Activated T-cell treated with anti-CD3 and anti-CD28 coated beads, Interleukin-2, amount 50 U/mL, for 4 hours (primary cell): Measurements from ENCODE around the gene GCDH. TPM values are rescaled to one million over a fixed set of nuclear protein-coding genes. Genes with fewer than 3 reads are reported as not detected.

Experiments
- ATAC-seq, 2 donors: fragments of 200-7000 bp; cut with Tn5 transposase; one replicate each; pipeline ENCODE4 v1.10.0; 2021
- DNase-seq: peaks from one replicate; pipeline ENCODE4 v3.0.0-alpha.2; 2020
- H3K27me3 Mint-ChIP-seq: one replicate; pipeline ENCODE4 v1.8.0; 2021; ENCODE audit warnings: low read depth, mixed read lengths
- H3K36me3 Mint-ChIP-seq: one replicate; pipeline ENCODE4 v1.8.0; 2022; ENCODE audit warnings: mixed read lengths; ENCODE audit not compliant: insufficient read depth
- H3K4me1 Mint-ChIP-seq: one replicate; pipeline ENCODE4 v1.8.0; 2021; ENCODE audit warnings: low read depth, mixed read lengths
- H3K4me3 Mint-ChIP-seq: one replicate; pipeline ENCODE4 v1.8.0; 2021; ENCODE audit warnings: mild to moderate bottlenecking, moderate library complexity, mixed read lengths
- H3K9me3 Mint-ChIP-seq: one replicate; pipeline ENCODE4 v1.8.0; 2021; ENCODE audit warnings: mixed read lengths
- total RNA-seq, 3 donors: library from RNA; stranded (reverse); gene quantifications; one replicate each; pipeline ENCODE4 v1.2.1, GENCODE V29; 2021

The GCDH gene
- total RNA-seq, 3 donors from 2014 or later = 60.1 to 85.8 (median 72.8) TPM

DNA sequence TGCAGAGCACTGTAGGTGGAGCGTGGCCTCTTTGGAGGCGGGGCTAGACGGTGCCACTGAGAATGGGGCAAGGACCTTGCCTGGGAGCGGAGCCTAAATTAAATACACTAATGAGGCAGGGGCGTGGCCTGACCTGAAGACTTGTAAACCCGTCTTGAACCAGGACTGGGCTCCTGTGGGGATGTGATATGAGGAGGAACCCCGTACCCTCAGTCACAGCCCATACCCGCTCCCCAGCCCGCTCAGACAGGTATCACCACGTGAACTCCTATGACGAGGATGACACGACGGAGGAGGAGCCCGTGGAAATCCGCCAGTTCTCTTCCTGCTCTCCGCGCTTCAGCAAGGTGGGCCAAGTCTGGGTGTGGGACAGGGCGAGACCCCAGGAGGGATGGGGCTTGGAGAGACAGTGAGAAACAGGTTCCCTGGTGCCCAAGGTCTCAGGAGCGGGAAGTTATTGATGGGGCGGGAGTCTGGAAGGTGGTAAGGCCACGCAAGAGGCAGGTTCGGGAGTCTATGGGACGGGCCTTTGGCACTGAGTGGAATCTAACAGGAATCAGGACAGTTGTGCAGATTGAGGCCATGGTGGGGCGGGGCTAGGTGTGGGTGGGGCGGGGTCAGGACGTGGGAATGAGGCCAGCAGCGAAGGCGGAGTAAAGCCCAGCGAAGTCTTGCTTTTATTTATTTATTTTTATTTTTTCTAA, 24.4 kb upstream of the GCDH start:
- no peak for ATAC-seq
- Mint-ChIP-seq H3K27me3 (peaks cover 11% of the 10 kb centered on the region), H3K4me1 (peaks cover 7% of the 10 kb centered on the region), H3K36me3 (no peaks in the 10 kb centered on the region), H3K9me3 (no peaks in the 10 kb centered on the region), H3K4me3 (peak overlapping the region; percentile 67)
- DNase-seq = no peak

DNA sequence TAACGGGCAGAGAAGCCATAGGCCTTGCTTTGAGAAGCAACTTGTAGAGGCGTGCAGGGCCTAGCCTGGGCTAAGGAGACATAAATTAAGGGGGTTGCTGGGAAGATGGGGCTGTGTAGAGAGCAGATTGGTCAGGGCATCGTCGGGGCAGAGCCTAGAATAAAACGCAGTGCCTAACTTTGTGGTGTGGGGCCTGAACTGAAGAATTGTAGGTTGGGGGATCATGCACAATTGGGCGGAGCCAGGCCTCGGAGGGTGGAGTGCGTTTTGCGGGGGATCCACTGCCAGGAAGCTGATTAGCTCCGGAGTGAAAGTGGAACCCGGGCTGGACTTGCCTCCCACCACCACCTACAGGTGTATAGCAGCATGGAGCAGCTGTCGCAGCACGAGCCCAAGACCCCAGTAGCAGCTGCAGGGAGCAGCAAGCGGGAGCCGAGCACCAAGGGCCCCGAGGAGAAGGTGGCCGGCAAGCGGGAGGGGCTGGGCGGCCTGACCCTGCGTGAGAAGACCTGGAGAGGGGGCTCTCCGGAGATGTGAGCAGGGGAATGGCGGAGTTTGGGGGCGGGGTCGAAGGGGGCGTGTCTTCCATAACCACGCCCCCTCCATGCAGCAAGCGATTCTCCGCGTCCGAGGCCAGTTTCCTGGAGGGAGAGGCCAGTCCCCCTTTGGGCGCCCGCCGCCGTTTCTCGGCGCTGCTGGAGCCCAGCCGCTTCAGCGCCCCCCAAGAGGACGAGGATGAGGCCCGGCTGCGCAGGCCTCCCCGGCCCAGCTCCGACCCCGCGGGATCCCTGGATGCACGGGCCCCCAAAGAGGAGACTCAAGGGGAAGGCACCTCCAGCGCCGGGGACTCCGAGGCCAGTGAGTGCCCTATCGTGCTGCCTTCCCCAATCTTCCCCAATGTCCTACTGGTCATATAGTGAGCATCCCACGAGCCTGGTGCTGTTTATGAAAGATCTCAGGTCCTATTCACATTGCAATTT, 23.6 kb upstream of the GCDH start:
- Mint-ChIP-seq H3K9me3 (no peaks in the 10 kb centered on the region), H3K4me3 (peak overlapping the region; percentile 67), H3K4me1 (peaks cover 7% of the 10 kb centered on the region), H3K36me3 (peaks cover 3% of the 10 kb centered on the region), H3K27me3 (peaks cover 11% of the 10 kb centered on the region)
- DNase-seq = peak; percentile 51
- peak; percentile 80 to 87 for ATAC-seq

DNA sequence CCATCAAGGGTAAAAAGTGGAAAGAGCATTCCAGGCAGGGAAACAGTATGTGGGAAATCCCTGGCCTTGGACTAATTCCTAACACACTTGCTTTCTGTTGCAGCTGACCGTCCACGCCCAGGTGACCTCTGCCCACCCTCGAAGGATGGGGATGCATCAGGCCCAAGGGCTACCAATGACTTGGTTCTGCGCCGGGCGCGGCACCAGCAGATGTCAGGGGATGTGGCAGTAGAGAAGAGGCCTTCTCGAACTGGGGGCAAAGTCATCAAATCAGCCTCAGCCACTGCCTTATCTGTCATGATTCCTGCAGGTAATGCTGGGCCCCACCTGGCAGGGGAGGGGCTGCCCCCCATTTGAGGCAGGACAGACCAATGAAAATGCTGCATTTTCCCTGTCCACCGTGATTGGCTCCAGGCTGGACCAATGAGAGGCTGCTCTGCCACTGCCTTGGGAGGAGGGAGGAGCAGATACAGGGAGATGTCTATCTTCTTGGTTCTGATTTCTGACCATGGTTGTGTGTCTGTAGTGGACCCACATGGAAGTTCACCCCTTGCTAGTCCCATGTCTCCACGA, 22.3 kb upstream of the GCDH start:
- peaks cover 11% of the 10 kb centered on the region for H3K27me3 Mint-ChIP-seq
- no peak for ATAC-seq
- H3K9me3 Mint-ChIP-seq = no peaks in the 10 kb centered on the region
- H3K4me3 Mint-ChIP-seq = peak overlapping the region; percentile 29
- peaks cover 7% of the 10 kb centered on the region for H3K4me1 Mint-ChIP-seq
- peaks cover 3% of the 10 kb centered on the region for H3K36me3 Mint-ChIP-seq
- no peak for DNase-seq

DNA sequence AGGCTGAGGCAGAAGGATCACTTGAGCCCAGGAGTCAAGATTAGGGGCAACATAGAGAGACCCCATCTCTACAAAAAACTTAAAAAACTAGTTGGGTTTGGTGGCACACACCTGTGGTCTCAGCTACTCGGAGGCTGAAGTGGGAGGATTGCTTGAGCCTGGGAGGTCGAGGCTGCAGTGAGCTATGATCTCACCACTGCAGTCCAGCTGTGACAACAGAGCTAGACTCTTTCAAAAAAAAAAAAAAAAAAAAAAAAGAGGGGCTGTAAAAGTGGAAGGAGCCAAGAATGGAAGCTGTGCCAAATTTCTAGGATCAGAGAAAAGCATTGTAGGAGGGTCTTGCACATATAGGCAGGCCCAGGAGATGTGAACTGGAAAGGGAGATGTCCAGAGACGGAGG, 19.3 kb upstream of the GCDH start:
- no peak for ATAC-seq
- H3K4me3 Mint-ChIP-seq = no peak overlapping the region
- peaks cover 7% of the 10 kb centered on the region for H3K36me3 Mint-ChIP-seq
- no peaks in the 10 kb centered on the region for H3K9me3 Mint-ChIP-seq
- DNase-seq = no peak
- H3K4me1 Mint-ChIP-seq = peaks cover 6% of the 10 kb centered on the region
- peaks cover 5% of the 10 kb centered on the region for H3K27me3 Mint-ChIP-seq

DNA sequence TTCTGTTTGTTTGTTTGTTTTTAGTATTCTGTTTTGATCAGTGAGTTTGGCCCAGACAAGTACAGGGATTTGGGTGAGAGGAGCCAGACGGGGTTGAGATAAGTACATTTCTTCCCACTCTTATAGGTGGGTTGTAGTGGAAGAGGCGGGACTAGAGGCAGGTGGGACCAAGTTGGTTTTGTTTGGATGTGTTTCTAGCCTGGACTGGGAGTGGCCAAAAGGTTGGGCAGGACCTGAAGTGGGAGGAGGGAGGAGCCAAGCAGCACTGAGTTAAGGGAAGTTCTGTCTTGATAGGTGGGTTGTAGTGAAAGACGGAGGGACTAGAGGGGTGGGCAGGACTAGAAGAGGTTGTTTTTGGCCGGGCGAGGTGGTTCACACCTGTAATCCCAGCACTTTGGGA, 18.7 kb upstream of the GCDH start:
- no peak for ATAC-seq
- DNase-seq = no peak
- peaks cover 1% of the 10 kb centered on the region for H3K4me1 Mint-ChIP-seq
- peaks cover 9% of the 10 kb centered on the region for H3K36me3 Mint-ChIP-seq
- peaks cover 3% of the 10 kb centered on the region for H3K27me3 Mint-ChIP-seq
- no peaks in the 10 kb centered on the region for H3K9me3 Mint-ChIP-seq
- H3K4me3 Mint-ChIP-seq = no peak overlapping the region

DNA sequence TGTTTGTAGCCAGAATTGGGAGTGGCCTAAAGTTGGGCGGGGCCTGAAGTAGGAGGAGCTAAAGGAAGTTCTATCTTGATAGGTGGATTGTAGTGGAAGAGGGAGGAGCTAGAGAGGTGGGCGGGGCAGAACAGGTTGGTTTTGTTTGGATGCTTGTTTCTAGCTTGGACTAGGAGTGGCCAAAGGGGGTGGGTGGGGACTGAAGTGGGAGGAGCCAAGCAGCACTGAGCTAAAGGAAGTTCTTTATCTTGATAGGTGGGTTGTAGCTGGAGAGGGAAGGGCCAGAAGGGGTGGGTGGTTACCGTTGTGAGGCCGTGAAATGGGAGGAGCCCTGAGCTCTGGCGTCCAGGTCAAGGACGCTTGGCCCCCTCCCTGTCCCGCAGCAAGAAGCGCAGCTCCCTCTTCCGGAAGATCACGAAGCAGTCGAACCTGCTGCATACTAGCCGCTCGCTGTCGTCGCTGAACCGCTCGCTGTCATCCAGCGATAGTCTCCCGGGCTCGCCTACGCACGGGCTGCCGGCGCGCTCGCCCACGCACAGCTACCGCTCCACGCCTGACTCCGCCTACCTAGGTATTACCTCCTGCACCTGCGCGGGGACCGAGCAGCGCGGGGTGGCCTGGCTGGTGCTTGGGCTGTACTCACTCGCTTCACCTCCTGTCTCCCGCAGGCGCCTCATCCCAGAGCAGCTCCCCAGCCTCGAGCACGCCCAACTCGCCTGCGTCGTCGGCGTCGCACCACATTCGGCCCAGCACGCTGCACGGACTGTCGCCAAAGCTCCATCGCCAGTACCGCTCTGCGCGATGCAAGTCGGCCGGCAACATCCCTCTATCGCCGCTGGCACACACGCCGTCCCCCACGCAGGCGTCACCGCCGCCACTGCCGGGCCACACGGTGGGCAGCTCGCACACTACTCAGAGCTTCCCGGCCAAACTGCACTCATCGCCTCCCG, 17.7 kb upstream of the GCDH start:
- Mint-ChIP-seq H3K4me1 (no peaks in the 10 kb centered on the region), H3K4me3 (no peak overlapping the region), H3K36me3 (peaks cover 12% of the 10 kb centered on the region), H3K9me3 (no peaks in the 10 kb centered on the region), H3K27me3 (peaks cover 1% of the 10 kb centered on the region)
- DNase-seq = peak; percentile 62
- ATAC-seq = peak; percentile 77 to 82

DNA sequence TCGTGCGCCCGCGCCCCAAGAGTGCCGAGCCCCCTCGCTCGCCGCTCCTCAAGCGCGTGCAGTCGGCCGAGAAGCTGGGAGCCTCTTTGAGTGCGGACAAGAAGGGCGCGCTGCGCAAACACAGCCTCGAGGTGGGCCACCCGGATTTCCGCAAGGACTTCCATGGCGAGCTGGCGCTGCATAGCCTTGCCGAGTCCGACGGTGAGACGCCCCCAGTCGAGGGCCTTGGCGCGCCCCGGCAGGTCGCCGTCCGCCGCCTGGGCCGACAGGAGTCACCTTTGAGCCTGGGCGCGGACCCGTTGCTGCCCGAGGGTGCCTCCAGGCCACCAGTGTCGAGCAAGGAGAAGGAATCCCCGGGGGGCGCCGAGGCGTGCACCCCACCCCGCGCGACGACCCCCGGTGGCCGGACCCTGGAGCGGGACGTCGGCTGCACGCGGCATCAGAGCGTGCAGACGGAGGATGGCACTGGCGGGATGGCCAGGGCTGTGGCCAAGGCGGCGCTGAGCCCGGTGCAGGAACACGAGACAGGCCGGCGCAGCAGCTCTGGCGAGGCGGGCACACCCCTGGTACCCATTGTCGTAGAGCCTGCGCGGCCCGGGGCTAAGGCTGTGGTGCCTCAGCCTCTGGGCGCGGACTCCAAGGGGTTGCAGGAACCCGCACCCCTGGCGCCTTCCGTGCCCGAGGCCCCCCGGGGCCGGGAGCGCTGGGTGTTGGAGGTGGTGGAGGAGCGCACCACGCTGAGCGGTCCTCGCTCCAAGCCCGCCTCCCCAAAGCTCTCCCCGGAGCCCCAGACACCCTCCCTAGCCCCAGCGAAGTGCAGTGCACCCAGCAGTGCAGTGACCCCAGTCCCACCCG, 16.8 kb upstream of the GCDH start:
- ATAC-seq (no peak), DNase-seq (no peak)
- H3K9me3 Mint-ChIP-seq = no peaks in the 10 kb centered on the region
- peaks cover 12% of the 10 kb centered on the region for H3K36me3 Mint-ChIP-seq
- no peaks in the 10 kb centered on the region for H3K4me1 Mint-ChIP-seq
- no peaks in the 10 kb centered on the region for H3K27me3 Mint-ChIP-seq
- H3K4me3 Mint-ChIP-seq = no peak overlapping the region

DNA sequence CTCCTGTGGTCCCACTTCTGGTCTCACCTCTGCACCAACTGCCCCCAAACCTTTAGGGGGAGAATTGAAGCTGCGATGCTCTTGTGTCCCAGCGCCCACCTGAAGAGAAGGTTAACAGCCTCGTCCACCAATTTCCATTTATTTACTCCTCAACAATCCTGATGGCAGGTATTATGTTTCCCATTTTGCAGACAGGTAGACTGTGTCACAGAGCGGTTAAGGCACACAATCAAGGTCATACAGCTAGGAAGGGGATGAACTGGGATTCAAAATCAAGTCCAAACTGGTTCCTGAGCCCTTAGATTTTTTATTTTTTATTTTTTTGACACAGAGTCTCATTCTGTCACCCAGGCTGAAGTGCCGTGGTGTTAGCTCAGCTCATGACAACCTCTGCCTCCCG, 15.9 kb upstream of the GCDH start:
- DNase-seq = no peak
- Mint-ChIP-seq H3K27me3 (no peaks in the 10 kb centered on the region), H3K4me3 (no peak overlapping the region), H3K4me1 (peaks cover 5% of the 10 kb centered on the region), H3K9me3 (no peaks in the 10 kb centered on the region), H3K36me3 (peaks cover 12% of the 10 kb centered on the region)
- no peak for ATAC-seq

DNA sequence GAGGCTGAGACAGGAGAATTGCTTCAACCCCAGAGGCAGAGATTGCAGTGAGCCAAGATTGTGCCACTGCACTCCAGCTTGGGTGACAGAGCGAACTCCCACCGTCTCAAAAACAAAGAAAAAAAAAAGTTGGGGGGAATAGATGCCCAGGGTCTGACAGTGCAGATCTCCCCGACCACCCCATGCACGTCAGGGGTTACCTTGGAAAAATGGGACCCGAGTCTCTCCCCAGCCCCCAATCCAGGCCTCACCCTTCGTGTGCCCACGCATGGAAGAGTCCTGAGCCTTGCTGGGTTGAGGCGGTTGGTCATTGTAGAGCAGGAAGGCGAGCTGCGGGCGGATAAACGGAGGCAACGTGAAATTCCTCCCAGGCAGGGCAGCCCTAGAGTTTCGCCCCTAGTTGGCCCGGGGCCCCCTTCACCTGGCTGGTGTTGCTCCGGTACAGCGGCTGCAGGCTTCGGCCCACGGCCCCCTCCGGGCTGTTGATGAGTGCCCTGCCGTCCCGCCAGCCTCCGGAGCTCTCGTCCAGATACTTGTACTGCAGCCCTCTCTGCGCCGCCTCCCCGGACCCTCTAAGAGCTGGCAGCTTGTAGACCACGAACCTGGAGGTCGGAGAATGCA, 10.3 kb upstream of the GCDH start:
- no peaks in the 10 kb centered on the region for H3K9me3 Mint-ChIP-seq
- no peaks in the 10 kb centered on the region for H3K27me3 Mint-ChIP-seq
- H3K36me3 Mint-ChIP-seq = peaks cover 4% of the 10 kb centered on the region
- H3K4me3 Mint-ChIP-seq = peak overlapping the region; percentile 86
- ATAC-seq (peak; percentile 1 to 4), DNase-seq (no peak)
- peaks cover 21% of the 10 kb centered on the region for H3K4me1 Mint-ChIP-seq

DNA sequence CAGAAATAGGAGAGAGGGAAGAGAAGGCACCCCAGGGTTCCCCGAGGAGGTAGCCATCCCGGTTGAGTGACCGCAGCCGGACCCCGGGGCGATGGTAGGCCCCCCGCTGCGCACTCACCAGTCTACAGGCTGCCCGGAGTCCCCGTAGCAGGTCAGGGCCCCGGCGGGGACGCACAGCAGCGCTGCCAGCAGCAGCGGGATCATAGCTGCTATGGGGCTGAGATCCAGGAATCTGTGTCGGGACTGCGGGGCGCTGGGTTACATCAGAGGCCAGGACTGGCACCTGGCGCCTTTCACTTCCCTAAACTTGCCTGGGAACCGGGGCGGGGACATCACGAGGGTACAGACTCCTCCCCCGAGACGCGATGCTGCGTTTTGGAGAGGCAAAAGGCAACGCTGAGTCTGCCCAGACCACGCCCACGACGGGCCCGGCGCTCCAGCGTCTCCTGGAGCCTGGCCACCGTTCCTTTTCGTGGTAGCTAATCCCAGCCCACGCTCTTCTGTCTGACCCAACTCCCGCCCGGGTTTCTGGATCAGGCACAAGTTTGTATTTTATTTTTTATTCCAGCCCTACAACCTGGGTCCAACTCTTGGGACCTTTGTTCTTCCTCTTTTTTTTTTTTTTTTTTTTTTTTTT, 9.7 kb upstream of the GCDH start, which contains the start of gene DNASE2:
Gene DNASE2 (minus strand): TSS at position 278 of the 637 bp plus-strand sequence. CDS start 74 bp downstream, at position 204.
- H3K27me3 Mint-ChIP-seq = no peaks in the 10 kb centered on the region
- no peaks in the 10 kb centered on the region for H3K9me3 Mint-ChIP-seq
- ATAC-seq (peak; percentile 78 to 79), DNase-seq (peak; percentile 83)
- peaks cover 4% of the 10 kb centered on the region for H3K36me3 Mint-ChIP-seq
- H3K4me3 Mint-ChIP-seq = peak within 1 kb of the TSS; percentile 86
- peaks cover 21% of the 10 kb centered on the region for H3K4me1 Mint-ChIP-seq

DNA sequence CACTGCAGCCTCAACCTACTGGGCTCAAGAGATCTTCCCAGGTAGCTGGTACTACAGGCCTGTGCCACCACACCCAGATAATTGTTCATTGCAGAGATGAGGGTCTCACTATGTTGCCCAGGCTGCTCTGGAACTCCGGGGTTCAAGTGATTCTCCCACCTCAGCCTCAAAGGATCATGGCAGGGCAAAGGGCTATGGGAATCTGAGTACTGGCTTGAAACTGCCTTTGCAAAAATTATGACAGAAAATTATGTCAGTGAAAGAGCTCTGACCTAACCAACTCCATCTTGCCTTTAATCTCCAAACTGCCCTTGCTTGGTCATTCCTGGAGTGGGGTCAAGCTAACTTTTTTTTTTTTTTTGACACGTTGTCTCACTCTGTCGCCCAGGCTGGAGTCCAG, 8.4 kb upstream of the GCDH start:
- DNase-seq (no peak), ATAC-seq (no peak)
- no peaks in the 10 kb centered on the region for H3K27me3 Mint-ChIP-seq
- peaks cover 2% of the 10 kb centered on the region for H3K36me3 Mint-ChIP-seq
- H3K9me3 Mint-ChIP-seq = no peaks in the 10 kb centered on the region
- peaks cover 23% of the 10 kb centered on the region for H3K4me1 Mint-ChIP-seq
- H3K4me3 Mint-ChIP-seq = peak overlapping the region; percentile 86

DNA sequence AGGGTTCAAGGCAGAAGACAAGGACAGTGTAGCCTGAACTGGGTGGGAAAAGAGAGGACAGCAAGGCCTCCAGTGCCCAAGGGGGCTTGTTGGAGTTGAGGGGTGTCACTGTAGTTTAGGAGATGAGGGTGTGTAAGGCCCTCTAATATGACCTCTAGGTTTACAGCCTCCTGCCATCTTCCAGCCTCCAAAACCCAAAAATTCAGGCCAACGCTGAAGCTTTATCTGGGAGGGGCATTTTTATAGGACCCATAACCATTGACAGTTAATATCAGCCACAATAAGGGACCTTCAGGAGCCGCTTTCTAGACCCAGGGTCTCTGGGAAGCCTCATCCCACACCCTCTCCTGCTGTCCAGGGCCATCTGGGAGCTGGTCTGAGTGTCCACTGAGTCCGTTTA, 6.8 kb upstream of the GCDH start:
- H3K4me1 Mint-ChIP-seq = peaks cover 25% of the 10 kb centered on the region
- H3K9me3 Mint-ChIP-seq = no peaks in the 10 kb centered on the region
- DNase-seq (no peak), ATAC-seq (no peak)
- H3K36me3 Mint-ChIP-seq = no peaks in the 10 kb centered on the region
- no peaks in the 10 kb centered on the region for H3K27me3 Mint-ChIP-seq
- no peak overlapping the region for H3K4me3 Mint-ChIP-seq
